HG03064 (cell line): ENCODE measurements around the gene DFFA.

Experiments
- ATAC-seq: cut with Tn5 transposase; IDR thresholded peaks from one replicate; pipeline ENCODE4 v1.9.1; 2021; ENCODE audit warnings: low read depth; ENCODE audit not compliant: unreplicated experiment

DFFA gene

GRCh38 chr1:10472220-10473144, at the start of gene DFFA:
TSS of gene DFFA (minus strand) at chr1:10472529. CDS start at chr1:10472458, 71 bp downstream.
- peak; percentile 81 for ATAC-seq

GRCh38 chr1:10521537-10522157, 49.3 kb upstream of the DFFA start:
- ATAC-seq, result no peak

GRCh38 chr1:10520952-10521351, 48.6 kb upstream of the DFFA start:
- ATAC-seq, result no peak

GRCh38 chr1:10520497-10520896, 48.2 kb upstream of the DFFA start:
- ATAC-seq, result no peak

GRCh38 chr1:10519016-10519417, 46.7 kb upstream of the DFFA start:
- ATAC-seq, result no peak

- no peak for ATAC-seq
Measured at GRCh38 chr1:10517677-10517982, 45.3 kb upstream of the DFFA start.

- no peak for ATAC-seq
Measured at GRCh38 chr1:10516925-10517676, 44.8 kb upstream of the DFFA start.

GRCh38 chr1:10515976-10516750, 43.8 kb upstream of the DFFA start:
- no peak for ATAC-seq

- ATAC-seq, result no peak
Measured at GRCh38 chr1:10515301-10515975, 43.1 kb upstream of the DFFA start.

- ATAC-seq, result no peak
Measured at GRCh38 chr1:10514490-10515235, 42.3 kb upstream of the DFFA start.

- no peak for ATAC-seq
Measured at GRCh38 chr1:10513199-10513598, 40.9 kb upstream of the DFFA start.

- ATAC-seq, result no peak
Measured at GRCh38 chr1:10511494-10511885, 39.2 kb upstream of the DFFA start.

- peak; percentile 85 for ATAC-seq
Measured at GRCh38 chr1:10510520-10511493, 38.5 kb upstream of the DFFA start.

GRCh38 chr1:10509809-10510509, 37.6 kb upstream of the DFFA start:
- ATAC-seq, result no peak

- no peak for ATAC-seq
Measured at GRCh38 chr1:10508511-10508951, 36.2 kb upstream of the DFFA start.

- ATAC-seq, result no peak
Measured at GRCh38 chr1:10507111-10507879, 35.0 kb upstream of the DFFA start.

GRCh38 chr1:10506677-10507047, 34.3 kb upstream of the DFFA start:
- ATAC-seq, result no peak
